Subcutaneous abdominal adipose tissue (tissue), 5 donors: ENCODE results near the gene CHIC2.
"Not testable (repeated sequence)": the region's sequence is repeated elsewhere in the genome, so short reads cannot be mapped to it uniquely, and the experiment has no call there.

ENCODE experiments used
- H3K27ac ChIP-seq: one replicate; pipeline ENCODE4 v1.7.0; 2013; ENCODE audit warnings: low read depth, mild to moderate bottlenecking, inconsistent platforms, low read length, moderate library complexity
- H3K27me3 ChIP-seq, 5 donors: one replicate each; pipeline ENCODE4 v1.7.0; 2013; ENCODE audit warnings: low read length in 5 of 5, inconsistent platforms in 1 of 5; ENCODE audit not compliant: control insufficient read depth in 5 of 5, insufficient read depth in 4 of 5
- H3K36me3 ChIP-seq, 5 donors: one replicate each; pipeline ENCODE4 v1.7.0; 2013; ENCODE audit warnings: low read length in 5 of 5; ENCODE audit not compliant: control insufficient read depth in 5 of 5, insufficient read depth in 5 of 5
- H3K4me1 ChIP-seq, 5 donors: one replicate each; pipeline ENCODE4 v1.7.0; 2013; ENCODE audit warnings: low read length in 5 of 5, mild to moderate bottlenecking in 3 of 5, moderate library complexity in 1 of 5; ENCODE audit not compliant: control insufficient read depth in 5 of 5, insufficient read depth in 5 of 5
- H3K4me3 ChIP-seq, 5 donors: one replicate each; pipeline ENCODE4 v1.7.0; 2013; ENCODE audit warnings: low read length in 5 of 5, low read depth in 1 of 5
- H3K9ac ChIP-seq, 5 donors: one replicate each; pipeline ENCODE4 v1.7.0; 2013; ENCODE audit warnings: low read length in 5 of 5, mild to moderate bottlenecking in 4 of 5, moderate library complexity in 3 of 5
- H3K9me3 ChIP-seq, 5 donors: one replicate each; pipeline ENCODE4 v1.7.0; 2013; ENCODE audit warnings: low read length in 5 of 5; ENCODE audit not compliant: control insufficient read depth in 5 of 5
- donor health status: healthy.
- donor health status: healthy.
- donor health status: healthy.
- donor health status: healthy.
- donor health status: healthy.

Gene CHIC2

GRCh38 chr4:54041933-54042332 is 22.5 kb downstream of the CHIC2 start:
- H3K4me3 ChIP-seq: no peak overlapping the region
- no peak overlapping the region for H3K27ac ChIP-seq
- H3K9ac ChIP-seq: no peak overlapping the region
- H3K27me3 ChIP-seq: no peaks in the 10 kb centered on the region
- H3K36me3 ChIP-seq: peaks cover 0 to 3% (median 0%) of the 10 kb centered on the region in 5 donors
- H3K4me1 ChIP-seq: peaks cover 0 to 8% (median 0%) of the 10 kb centered on the region in 5 donors
- peaks cover 0 to 2% (median 0%) of the 10 kb centered on the region in 5 donors for H3K9me3 ChIP-seq

GRCh38 chr4:54041100-54041499 is 23.3 kb downstream of the CHIC2 start:
- peaks cover 0 to 8% (median 0%) of the 10 kb centered on the region in 5 donors for H3K4me1 ChIP-seq
- no peak overlapping the region for H3K27ac ChIP-seq
- peaks cover 0 to 4% (median 0%) of the 10 kb centered on the region in 5 donors for H3K36me3 ChIP-seq
- H3K27me3 ChIP-seq: no peaks in the 10 kb centered on the region
- H3K9ac ChIP-seq: no peak overlapping the region
- H3K9me3 ChIP-seq: peaks cover 0 to 2% (median 0%) of the 10 kb centered on the region in 5 donors
- no peak overlapping the region for H3K4me3 ChIP-seq

- peaks cover 0 to 4% (median 0%) of the 10 kb centered on the region in 5 donors for H3K36me3 ChIP-seq
- H3K4me3 ChIP-seq: no peak overlapping the region
- peaks cover 0 to 8% (median 0%) of the 10 kb centered on the region in 5 donors for H3K4me1 ChIP-seq
- H3K9me3 ChIP-seq: peaks cover 0 to 2% (median 0%) of the 10 kb centered on the region in 5 donors
- no peaks in the 10 kb centered on the region for H3K27me3 ChIP-seq
- peak overlapping the region in 1 of 5 donors; percentile 40 for H3K9ac ChIP-seq
- no peak overlapping the region for H3K27ac ChIP-seq
Observed at GRCh38 chr4:54038056-54038455, 26.3 kb downstream of the CHIC2 start.

- H3K36me3 ChIP-seq: peaks cover 0 to 4% (median 0%) of the 10 kb centered on the region in 5 donors
- no peaks in the 10 kb centered on the region for H3K27me3 ChIP-seq
- H3K27ac ChIP-seq: no peak overlapping the region
- H3K4me1 ChIP-seq: peaks cover 0 to 11% (median 0%) of the 10 kb centered on the region in 5 donors
- H3K9ac ChIP-seq: no peak overlapping the region
- no peak overlapping the region for H3K4me3 ChIP-seq
- no peaks in the 10 kb centered on the region for H3K9me3 ChIP-seq
Observed at GRCh38 chr4:54036184-54036583, 28.2 kb downstream of the CHIC2 start.

- H3K9me3 ChIP-seq: no peaks in the 10 kb centered on the region
- no peaks in the 10 kb centered on the region for H3K27me3 ChIP-seq
- H3K4me3 ChIP-seq: no peak overlapping the region
- H3K9ac ChIP-seq: no peak overlapping the region
- H3K36me3 ChIP-seq: peaks cover 0 to 4% (median 0%) of the 10 kb centered on the region in 5 donors
- no peak overlapping the region for H3K27ac ChIP-seq
- peaks cover 0 to 9% (median 0%) of the 10 kb centered on the region in 5 donors for H3K4me1 ChIP-seq
Observed at GRCh38 chr4:54032558-54033135, 31.8 kb downstream of the CHIC2 start.

GRCh38 chr4:54027311-54027710 is 37.1 kb downstream of the CHIC2 start:
- Histone ChIP-seq H3K9ac (no peak overlapping the region), H3K27me3 (no peaks in the 10 kb centered on the region), H3K9me3 (no peaks in the 10 kb centered on the region), H3K27ac (no peak overlapping the region), H3K4me1 (peaks cover 0 to 5% (median 0%) of the 10 kb centered on the region in 5 donors), H3K36me3 (peaks cover 0 to 3% (median 0%) of the 10 kb centered on the region in 5 donors), H3K4me3 (no peak overlapping the region)

GRCh38 chr4:54025582-54025981 is 38.8 kb downstream of the CHIC2 start:
- Histone ChIP-seq H3K27ac (no peak overlapping the region), H3K36me3 (peaks cover 0 to 3% (median 0%) of the 10 kb centered on the region in 5 donors), H3K27me3 (no peaks in the 10 kb centered on the region), H3K4me3 (no peak overlapping the region), H3K9ac (no peak overlapping the region), H3K9me3 (no peaks in the 10 kb centered on the region), H3K4me1 (no peaks in the 10 kb centered on the region)

- not testable (repeated sequence) for H3K9me3 ChIP-seq, H3K4me1 ChIP-seq, H3K27me3 ChIP-seq, H3K4me3 ChIP-seq, H3K9ac ChIP-seq, H3K27ac ChIP-seq, H3K36me3 ChIP-seq
Observed at GRCh38 chr4:54023019-54023418, 41.4 kb downstream of the CHIC2 start.

- H3K4me3 ChIP-seq: no peak overlapping the region
- no peaks in the 10 kb centered on the region for H3K9me3 ChIP-seq
- H3K36me3 ChIP-seq: peaks cover 0 to 4% (median 3%) of the 10 kb centered on the region in 5 donors
- no peaks in the 10 kb centered on the region for H3K27me3 ChIP-seq
- peaks cover 0 to 2% (median 0%) of the 10 kb centered on the region in 5 donors for H3K4me1 ChIP-seq
- no peak overlapping the region for H3K9ac ChIP-seq
- H3K27ac ChIP-seq: no peak overlapping the region
Observed at GRCh38 chr4:54017974-54018373, 46.4 kb downstream of the CHIC2 start.

- peaks cover 0 to 2% (median 0%) of the 10 kb centered on the region in 5 donors for H3K4me1 ChIP-seq
- peaks cover 0 to 4% (median 3%) of the 10 kb centered on the region in 5 donors for H3K36me3 ChIP-seq
- H3K27me3 ChIP-seq: no peaks in the 10 kb centered on the region
- H3K4me3 ChIP-seq: no peak overlapping the region
- no peak overlapping the region for H3K27ac ChIP-seq
- H3K9ac ChIP-seq: no peak overlapping the region
- H3K9me3 ChIP-seq: no peaks in the 10 kb centered on the region
Observed at GRCh38 chr4:54017308-54017707, 47.1 kb downstream of the CHIC2 start.
